Heart left ventricle (tissue), 13 donors: Measurements from ENCODE around the gene CECR2.

ENCODE experiments used
- POLR2A ChIP-seq, 2 donors: fragments of 450-650 bp; IDR thresholded peaks; one replicate each; pipeline ENCODE4 v1.6.1; 2017; ENCODE audit warnings: antibody characterized with exemption in 2 of 2, mild to moderate bottlenecking in 2 of 2, moderate library complexity in 2 of 2
- TF ChIP-seq, protein P1 (sequence below), 12 donors: fragments of 200-600 bp; sonication (generic) in 4 of 12; IDR thresholded peaks; one replicate each; pipeline versions ENCODE4 v1.5.0 to v1.8.0; 2018 to 2022; ENCODE audit warnings: antibody characterized with exemption in 12 of 12, mild to moderate bottlenecking in 5 of 12
- donor health status: ischemic (EF 13 %, LVEDD 7.1; RV severe dilation, severe dysfunction).
- donor health status: DM: no; HTN: yes; CAD: no.
- donor health status: DM: no; HTN: no; CAD: no.
- donor health status: ischemic (EF 25% LVEDD 6.9; RV normal size, moderate dysfunction).
- donor health status: ischemic (EF 25% LVEDD 5.7; RV mildly dilated, moderate dysfunction).
- donor health status: ischemic (EF 35%, LVEDD 5.7; RV mildly dilated, moderate dysfunction).
- donor health status: nonischemic (EF 11% LVEDD 7.7; RV severe dilation, severe dysfunction).
- donor health status: DM: yes; HTN: yes; CAD: no.
- donor health status: PGD.
- donor health status: ischemic (EF 29% LVEDD 5.4; RV normal size, mild dysfunction).
- donor health status: nonischemic (EF 23%, LVEDD 6.1; RV moderate dilation, normal function).

DNA sequence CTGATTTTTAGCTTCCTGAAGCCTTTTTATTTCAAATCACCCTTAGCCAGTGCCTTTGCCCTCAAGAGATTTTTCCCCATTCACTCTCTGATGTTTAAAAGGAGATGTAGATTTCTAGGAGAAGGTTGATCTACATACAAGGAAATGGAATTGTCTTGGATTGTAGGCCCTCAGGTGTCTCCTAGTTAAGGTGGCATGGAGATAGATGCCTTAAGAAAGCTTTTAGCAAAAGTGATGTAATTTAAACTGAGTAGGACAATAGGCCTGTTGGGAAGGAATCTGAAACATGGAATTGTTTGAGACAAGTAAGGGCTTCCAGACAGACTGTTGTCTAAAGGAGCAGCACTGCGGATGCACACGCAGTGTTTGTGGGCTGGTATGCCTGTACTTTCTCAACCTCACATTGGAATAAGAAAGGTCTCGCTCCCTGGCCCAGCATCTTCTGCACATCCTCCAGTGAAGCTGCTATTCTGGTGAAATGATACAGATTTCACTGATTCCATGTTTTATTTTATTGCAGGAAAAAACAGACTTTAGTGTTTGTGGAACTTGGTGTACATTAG, 124.2 kb downstream of the CECR2 start:
- no peak for TF ChIP-seq POLR2A (IDR thresholded peaks at IDR 0.05)
- TF ChIP-seq, protein P1, sequence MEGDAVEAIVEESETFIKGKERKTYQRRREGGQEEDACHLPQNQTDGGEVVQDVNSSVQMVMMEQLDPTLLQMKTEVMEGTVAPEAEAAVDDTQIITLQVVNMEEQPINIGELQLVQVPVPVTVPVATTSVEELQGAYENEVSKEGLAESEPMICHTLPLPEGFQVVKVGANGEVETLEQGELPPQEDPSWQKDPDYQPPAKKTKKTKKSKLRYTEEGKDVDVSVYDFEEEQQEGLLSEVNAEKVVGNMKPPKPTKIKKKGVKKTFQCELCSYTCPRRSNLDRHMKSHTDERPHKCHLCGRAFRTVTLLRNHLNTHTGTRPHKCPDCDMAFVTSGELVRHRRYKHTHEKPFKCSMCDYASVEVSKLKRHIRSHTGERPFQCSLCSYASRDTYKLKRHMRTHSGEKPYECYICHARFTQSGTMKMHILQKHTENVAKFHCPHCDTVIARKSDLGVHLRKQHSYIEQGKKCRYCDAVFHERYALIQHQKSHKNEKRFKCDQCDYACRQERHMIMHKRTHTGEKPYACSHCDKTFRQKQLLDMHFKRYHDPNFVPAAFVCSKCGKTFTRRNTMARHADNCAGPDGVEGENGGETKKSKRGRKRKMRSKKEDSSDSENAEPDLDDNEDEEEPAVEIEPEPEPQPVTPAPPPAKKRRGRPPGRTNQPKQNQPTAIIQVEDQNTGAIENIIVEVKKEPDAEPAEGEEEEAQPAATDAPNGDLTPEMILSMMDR (IDR thresholded peaks at IDR 0.05) = no peak
